ENCODE measurements around the gene ZNF253. TPM values are rescaled to one million over a fixed set of nuclear protein-coding genes. Genes with fewer than 3 reads are reported as not detected.

The ZNF253 gene
- total and polyA plus RNA-seq, 10 of the 15 experiments (the other 5 are each of a cell fraction or from before 2014, with no cell fraction given), result 2.6 to 8.9 (median 5.2) TPM

DNA sequence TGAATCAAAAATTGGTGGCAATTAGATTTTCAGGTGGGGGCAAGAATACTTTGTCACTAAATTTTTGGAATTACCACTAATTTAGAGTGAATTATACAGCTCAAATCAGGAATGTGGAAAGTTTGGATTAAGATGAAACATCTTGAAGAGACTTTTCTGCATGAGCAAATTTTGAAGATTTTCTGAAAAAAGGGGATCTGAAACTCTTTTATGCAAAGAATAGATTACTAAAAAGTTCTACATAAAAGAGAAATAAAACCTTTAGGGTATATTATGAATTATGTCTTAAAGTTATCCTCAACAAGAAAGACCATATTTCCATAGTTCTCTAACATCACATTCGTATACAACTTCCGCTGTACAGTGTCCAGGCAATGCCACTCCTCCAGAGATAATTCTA, 71.7 kb downstream of the ZNF253 start:
- 100% methylated on average over 2 of the region's 2 CpGs for WGBS (ENCODE audit: insufficient coverage, insufficient replicate concordance, low lambda C conversion rate, missing lambda C conversion rate)

DNA sequence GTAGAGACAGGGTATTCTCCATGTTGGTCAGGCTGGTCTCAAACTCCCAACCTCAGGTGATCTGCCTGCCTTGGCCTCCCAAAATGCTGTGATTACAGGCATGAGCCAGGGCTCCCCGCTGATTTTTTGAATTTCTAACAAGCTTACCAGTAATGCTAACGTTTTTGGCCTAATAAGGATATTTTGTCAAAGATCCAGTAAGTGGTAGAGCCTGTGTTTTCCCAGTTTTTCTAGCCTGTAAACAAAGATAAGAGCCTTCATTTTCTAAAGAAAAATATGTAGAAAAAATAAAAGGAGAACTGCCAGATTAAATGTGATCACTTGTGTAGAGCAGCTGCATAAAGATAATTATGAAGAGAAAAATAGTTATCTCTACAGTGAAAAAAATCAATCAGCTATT, 72.8 kb downstream of the ZNF253 start:
- DNase-seq (ENCODE audit: low read depth, low spot score) (no peak), ATAC-seq (no peak), FAIRE-seq (no peak)
- H3K79me2 ChIP-seq (ENCODE audit: control insufficient read depth, insufficient read depth, low read length), result no peaks in the 10 kb centered on the region
- H3K27ac ChIP-seq (ENCODE audit: control insufficient read depth, insufficient read depth), result no peak overlapping the region
- no peak overlapping the region for H3K9ac ChIP-seq (ENCODE audit: control insufficient read depth, insufficient read depth, low read length)
- H3K4me1 ChIP-seq (ENCODE audit: control insufficient read depth, insufficient read depth, low read length), result no peaks in the 10 kb centered on the region
- ChIA-PET SMC1A (ENCODE audit: uncharacterized antibody, unreplicated experiment) (no interaction called here), CTCF (no interaction called here), POLR2A (no interaction called here), RAD21 (ENCODE audit: unreplicated experiment) (no interaction called here)
- intact Hi-C loops (cut with micrococcal nuclease; ENCODE audit: unreplicated experiment) (no loop called here), in situ Hi-C loops (cut with MboI) (no loop called here)
- H4K20me1 ChIP-seq (ENCODE audit: control insufficient read depth, insufficient read depth), result no peaks in the 10 kb centered on the region
- H2AFZ ChIP-seq (ENCODE audit: control insufficient read depth, low read depth, low read length), result no peak overlapping the region
- BruUV-seq (replicated peaks), result no TSS peak
- H3K27me3 ChIP-seq (replicated peaks in 1 of 2; ENCODE audit: control insufficient read depth in 2 of 2, insufficient read depth in 2 of 2, low read length in 1 of 2), result no peaks in the 10 kb centered on the region
- peaks cover 12% of the 10 kb centered on the region; the same call in 2 of the 3 replicates for H3K9me3 ChIP-seq (replicated peaks; ENCODE audit: control insufficient read depth, insufficient read depth, low read length)
- no peak overlapping the region for H3K4me2 ChIP-seq (ENCODE audit: control insufficient read depth, insufficient read depth)
- no peak overlapping the region for H3K4me3 ChIP-seq
- 45% methylated on average over 2 of the region's 2 CpGs for WGBS (ENCODE audit: insufficient coverage, insufficient replicate concordance, low lambda C conversion rate, missing lambda C conversion rate)
- H3K36me3 ChIP-seq (ENCODE audit: control insufficient read depth in 2 of 2, insufficient read depth in 2 of 2, low read length in 1 of 2), result no peaks in the 10 kb centered on the region; a peak in 1 of 4 replicates
- TF ChIP-seq FOXM1 (IDR thresholded peaks at IDR 0.05; ENCODE audit: low read depth, low read length) (no peak), IKZF1 (conservative IDR thresholded peaks at IDR 0.05) (no peak), SMARCA5 (IDR thresholded peaks at IDR 0.05) (no peak), CBFB (IDR thresholded peaks at IDR 0.05; ENCODE audit: low read depth) (no peak), NFIC (IDR thresholded peaks at IDR 0.05; ENCODE audit: low read depth, low read length) (no peak), ZNF217 (IDR thresholded peaks at IDR 0.05) (no peak), BCL11A (IDR thresholded peaks at IDR 0.05; ENCODE audit: low read depth, low read length) (no peak), SUPT20H (IDR thresholded peaks at IDR 0.05; ENCODE audit: borderline replicate concordance, control insufficient read depth, low read depth, low read length) (no peak), HDAC2 (IDR thresholded peaks at IDR 0.05) (no peak), SREBF2 (IDR thresholded peaks at IDR 0.05; ENCODE audit: low read length) (no peak)
- TF ChIP-seq, protein P1, sequence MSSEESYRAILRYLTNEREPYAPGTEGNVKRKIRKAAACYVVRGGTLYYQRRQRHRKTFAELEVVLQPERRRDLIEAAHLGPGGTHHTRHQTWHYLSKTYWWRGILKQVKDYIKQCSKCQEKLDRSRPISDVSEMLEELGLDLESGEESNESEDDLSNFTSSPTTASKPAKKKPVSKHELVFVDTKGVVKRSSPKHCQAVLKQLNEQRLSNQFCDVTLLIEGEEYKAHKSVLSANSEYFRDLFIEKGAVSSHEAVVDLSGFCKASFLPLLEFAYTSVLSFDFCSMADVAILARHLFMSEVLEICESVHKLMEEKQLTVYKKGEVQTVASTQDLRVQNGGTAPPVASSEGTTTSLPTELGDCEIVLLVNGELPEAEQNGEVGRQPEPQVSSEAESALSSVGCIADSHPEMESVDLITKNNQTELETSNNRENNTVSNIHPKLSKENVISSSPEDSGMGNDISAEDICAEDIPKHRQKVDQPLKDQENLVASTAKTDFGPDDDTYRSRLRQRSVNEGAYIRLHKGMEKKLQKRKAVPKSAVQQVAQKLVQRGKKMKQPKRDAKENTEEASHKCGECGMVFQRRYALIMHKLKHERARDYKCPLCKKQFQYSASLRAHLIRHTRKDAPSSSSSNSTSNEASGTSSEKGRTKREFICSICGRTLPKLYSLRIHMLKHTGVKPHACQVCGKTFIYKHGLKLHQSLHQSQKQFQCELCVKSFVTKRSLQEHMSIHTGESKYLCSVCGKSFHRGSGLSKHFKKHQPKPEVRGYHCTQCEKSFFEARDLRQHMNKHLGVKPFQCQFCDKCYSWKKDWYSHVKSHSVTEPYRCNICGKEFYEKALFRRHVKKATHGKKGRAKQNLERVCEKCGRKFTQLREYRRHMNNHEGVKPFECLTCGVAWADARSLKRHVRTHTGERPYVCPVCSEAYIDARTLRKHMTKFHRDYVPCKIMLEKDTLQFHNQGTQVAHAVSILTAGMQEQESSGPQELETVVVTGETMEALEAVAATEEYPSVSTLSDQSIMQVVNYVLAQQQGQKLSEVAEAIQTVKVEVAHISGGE (CRISPR knock-in tag; IDR thresholded peaks at IDR 0.05), result no peak

More for the DNA sequence above, 71.7 kb downstream of the ZNF253 start:
- Histone ChIP-seq H4K20me1 (ENCODE audit: control insufficient read depth, insufficient read depth) (no peaks in the 10 kb centered on the region), H2AFZ (ENCODE audit: control insufficient read depth, low read depth, low read length) (no peak overlapping the region), H3K27me3 (replicated peaks in 1 of 2; ENCODE audit: control insufficient read depth in 2 of 2, insufficient read depth in 2 of 2, low read length in 1 of 2) (no peaks in the 10 kb centered on the region), H3K4me3 (no peak overlapping the region), H3K27ac (ENCODE audit: control insufficient read depth, insufficient read depth) (no peak overlapping the region), H3K79me2 (ENCODE audit: control insufficient read depth, insufficient read depth, low read length) (no peaks in the 10 kb centered on the region), H3K9me3 (replicated peaks; ENCODE audit: control insufficient read depth, insufficient read depth, low read length) (peaks cover 19% of the 10 kb centered on the region; the same call in 2 of the 3 replicates), H3K9ac (ENCODE audit: control insufficient read depth, insufficient read depth, low read length) (no peak overlapping the region), H3K4me2 (ENCODE audit: control insufficient read depth, insufficient read depth) (no peak overlapping the region), H3K36me3 (ENCODE audit: control insufficient read depth in 2 of 2, insufficient read depth in 2 of 2, low read length in 1 of 2) (no peaks in the 10 kb centered on the region; a peak in 1 of 4 replicates), H3K4me1 (ENCODE audit: control insufficient read depth, insufficient read depth, low read length) (no peaks in the 10 kb centered on the region)
- BruUV-seq (replicated peaks), result no TSS peak
- no peak for TF ChIP-seq MYB (IDR thresholded peaks at IDR 0.05; ENCODE audit: borderline replicate concordance, low read depth, low read length)
- TF ChIP-seq SPI1 (IDR thresholded peaks at IDR 0.05; ENCODE audit: borderline replicate concordance, insufficient read depth, low read depth, low read length), result 0 out of 2 replicates have a peak, but pooled peaks have one; percentile 16
- TF ChIP-seq, protein P2, sequence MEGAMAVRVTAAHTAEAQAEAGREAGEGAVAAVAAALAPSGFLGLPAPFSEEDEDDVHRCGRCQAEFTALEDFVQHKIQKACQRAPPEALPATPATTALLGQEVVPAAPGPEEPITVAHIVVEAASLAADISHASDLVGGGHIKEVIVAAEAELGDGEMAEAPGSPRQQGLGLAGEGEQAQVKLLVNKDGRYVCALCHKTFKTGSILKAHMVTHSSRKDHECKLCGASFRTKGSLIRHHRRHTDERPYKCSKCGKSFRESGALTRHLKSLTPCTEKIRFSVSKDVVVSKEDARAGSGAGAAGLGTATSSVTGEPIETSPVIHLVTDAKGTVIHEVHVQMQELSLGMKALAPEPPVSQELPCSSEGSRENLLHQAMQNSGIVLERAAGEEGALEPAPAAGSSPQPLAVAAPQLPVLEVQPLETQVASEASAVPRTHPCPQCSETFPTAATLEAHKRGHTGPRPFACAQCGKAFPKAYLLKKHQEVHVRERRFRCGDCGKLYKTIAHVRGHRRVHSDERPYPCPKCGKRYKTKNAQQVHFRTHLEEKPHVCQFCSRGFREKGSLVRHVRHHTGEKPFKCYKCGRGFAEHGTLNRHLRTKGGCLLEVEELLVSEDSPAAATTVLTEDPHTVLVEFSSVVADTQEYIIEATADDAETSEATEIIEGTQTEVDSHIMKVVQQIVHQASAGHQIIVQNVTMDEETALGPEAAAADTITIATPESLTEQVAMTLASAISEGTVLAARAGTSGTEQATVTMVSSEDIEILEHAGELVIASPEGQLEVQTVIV (IDR thresholded peaks at IDR 0.05; ENCODE audit: borderline replicate concordance, partially characterized antibody), result no peak
- SMC1A ChIA-PET (ENCODE audit: uncharacterized antibody, unreplicated experiment), result no interaction called here
- POLR2A ChIA-PET, result no interaction called here
- in situ Hi-C loops (cut with MboI) (no loop called here), intact Hi-C loops (cut with micrococcal nuclease; ENCODE audit: unreplicated experiment) (no loop called here)
- no peak for ATAC-seq
- no peak for FAIRE-seq
- CTCF ChIA-PET, result no interaction called here
- RAD21 ChIA-PET (ENCODE audit: unreplicated experiment), result no interaction called here
- DNase-seq (ENCODE audit: low read depth, low spot score), result no peak
